ENCODE measurements around the gene CDK1.

CDK1 gene

GRCh38 chr10:60733517-60733822, 44.8 kb upstream of the CDK1 start:
- peaks cover 9% of the 10 kb centered on the region for H3K4me1 Mint-ChIP-seq
- peaks cover 37% of the 10 kb centered on the region for H3K27me3 Mint-ChIP-seq (ENCODE audit: low read depth, poor library complexity)
- H3K27ac Mint-ChIP-seq: no peak overlapping the region
- no peak for TF ChIP-seq CTCF (IDR thresholded peaks at IDR 0.05)
- peak overlapping the region; percentile 78 for H3K4me3 Mint-ChIP-seq
- H3K9me3 Mint-ChIP-seq: no peaks in the 10 kb centered on the region
- no peak for DNase-seq
- no peaks in the 10 kb centered on the region for H3K36me3 Mint-ChIP-seq (ENCODE audit: low read depth)

GRCh38 chr10:60733826-60734225, 44.5 kb upstream of the CDK1 start:
- no peaks in the 10 kb centered on the region for H3K36me3 Mint-ChIP-seq (ENCODE audit: low read depth)
- no peaks in the 10 kb centered on the region for H3K9me3 Mint-ChIP-seq
- H3K4me1 Mint-ChIP-seq: peaks cover 9% of the 10 kb centered on the region
- TF ChIP-seq CTCF (IDR thresholded peaks at IDR 0.05): no peak
- H3K27ac Mint-ChIP-seq: no peak overlapping the region
- peaks cover 38% of the 10 kb centered on the region for H3K27me3 Mint-ChIP-seq (ENCODE audit: low read depth, poor library complexity)
- H3K4me3 Mint-ChIP-seq: peak overlapping the region; percentile 23
- DNase-seq: no peak

GRCh38 chr10:60734226-60734625, 44.1 kb upstream of the CDK1 start:
- Mint-ChIP-seq H3K9me3 (no peaks in the 10 kb centered on the region), H3K27me3 (ENCODE audit: low read depth, poor library complexity) (peaks cover 37% of the 10 kb centered on the region), H3K27ac (no peak overlapping the region), H3K4me1 (peaks cover 9% of the 10 kb centered on the region), H3K4me3 (peak overlapping the region; percentile 23), H3K36me3 (ENCODE audit: low read depth) (no peaks in the 10 kb centered on the region)
- TF ChIP-seq CTCF (IDR thresholded peaks at IDR 0.05): no peak
- no peak for DNase-seq

GRCh38 chr10:60735244-60735643, 43.0 kb upstream of the CDK1 start:
- Mint-ChIP-seq H3K36me3 (ENCODE audit: low read depth) (no peaks in the 10 kb centered on the region), H3K4me1 (peaks cover 9% of the 10 kb centered on the region), H3K9me3 (no peaks in the 10 kb centered on the region), H3K4me3 (no peak overlapping the region), H3K27me3 (ENCODE audit: low read depth, poor library complexity) (peaks cover 29% of the 10 kb centered on the region), H3K27ac (no peak overlapping the region)
- DNase-seq: no peak
- TF ChIP-seq CTCF (IDR thresholded peaks at IDR 0.05): no peak

- Mint-ChIP-seq H3K27ac (no peak overlapping the region), H3K4me3 (no peak overlapping the region), H3K9me3 (no peaks in the 10 kb centered on the region), H3K27me3 (ENCODE audit: low read depth, poor library complexity) (peaks cover 10% of the 10 kb centered on the region), H3K4me1 (peaks cover 5% of the 10 kb centered on the region), H3K36me3 (ENCODE audit: low read depth) (no peaks in the 10 kb centered on the region)
- no peak for TF ChIP-seq CTCF (IDR thresholded peaks at IDR 0.05)
- no peak for DNase-seq
Observed at GRCh38 chr10:60737242-60737641, 41.0 kb upstream of the CDK1 start.

- H3K4me3 Mint-ChIP-seq: no peak overlapping the region
- no peak for TF ChIP-seq CTCF (IDR thresholded peaks at IDR 0.05)
- H3K4me1 Mint-ChIP-seq: peaks cover 8% of the 10 kb centered on the region
- no peak for DNase-seq
- H3K27me3 Mint-ChIP-seq (ENCODE audit: low read depth, poor library complexity): peaks cover 3% of the 10 kb centered on the region
- H3K27ac Mint-ChIP-seq: no peak overlapping the region
- no peaks in the 10 kb centered on the region for H3K36me3 Mint-ChIP-seq (ENCODE audit: low read depth)
- no peaks in the 10 kb centered on the region for H3K9me3 Mint-ChIP-seq
Observed at GRCh38 chr10:60739558-60739957, 38.7 kb upstream of the CDK1 start.

Measured in nephron progenitor cell (in vitro differentiated cells).